ENCODE measurements around the gene C9orf152. TPM values are rescaled to one million over a fixed set of nuclear protein-coding genes. Genes with fewer than 3 reads are reported as not detected.
"Not testable (repeated sequence)": the region's sequence is repeated elsewhere in the genome, so short reads cannot be mapped to it uniquely, and the experiment has no call there.

C9orf152 gene
- total RNA-seq, 2 donors from 2014 or later = not detected

- intact Hi-C loops (cut with DNase I) = no loop called here
Observed at GRCh38 chr9:110220809-110221208, 12.8 kb upstream of the C9orf152 start.

GRCh38 chr9:110217656-110218099, 9.7 kb upstream of the C9orf152 start:
- intact Hi-C loops (cut with DNase I) = loop anchor here in 1 of 2 donors (5.0 to 10.0 kb wide), 2 partner anchors 35 to 633 kb away; no protein-coding TSS in a partner anchor
- no peak for DNase-seq (ENCODE audit: low spot score)

More at GRCh38 chr9:110220809-110221208, 12.8 kb upstream of the C9orf152 start:
- DNase-seq (ENCODE audit: low spot score) = no peak

GRCh38 chr9:110214586-110215355, 6.8 kb upstream of the C9orf152 start:
- DNase-seq (ENCODE audit: low spot score) = no peak
- intact Hi-C loops (cut with DNase I) = loop anchor here in 1 of 2 donors (5.0 to 10.0 kb wide), 2 partner anchors 32 to 630 kb away; no protein-coding TSS in a partner anchor

- intact Hi-C loops (cut with DNase I) = loop anchor here in 1 of 2 donors (10.0 kb wide), 1 partner anchor 629 kb away; no protein-coding TSS in a partner anchor
- no peak for DNase-seq (ENCODE audit: low spot score)
Observed at GRCh38 chr9:110214090-110214489, 6.1 kb upstream of the C9orf152 start.

- no peak for DNase-seq (ENCODE audit: low spot score)
- intact Hi-C loops (cut with DNase I) = loop anchor here in 1 of 2 donors (10.0 kb wide), 1 partner anchor 629 kb away; no protein-coding TSS in a partner anchor
Observed at GRCh38 chr9:110213413-110214044, 5.6 kb upstream of the C9orf152 start.

GRCh38 chr9:110207071-110207641, 803 bp downstream of the C9orf152 start:
- no peak for DNase-seq (ENCODE audit: low spot score)
- intact Hi-C loops (cut with DNase I) = no loop called here

- intact Hi-C loops (cut with DNase I) = no loop called here
- no peak for DNase-seq (ENCODE audit: low spot score)
Observed at GRCh38 chr9:110206389-110206788, 1.6 kb downstream of the C9orf152 start.

DNA sequence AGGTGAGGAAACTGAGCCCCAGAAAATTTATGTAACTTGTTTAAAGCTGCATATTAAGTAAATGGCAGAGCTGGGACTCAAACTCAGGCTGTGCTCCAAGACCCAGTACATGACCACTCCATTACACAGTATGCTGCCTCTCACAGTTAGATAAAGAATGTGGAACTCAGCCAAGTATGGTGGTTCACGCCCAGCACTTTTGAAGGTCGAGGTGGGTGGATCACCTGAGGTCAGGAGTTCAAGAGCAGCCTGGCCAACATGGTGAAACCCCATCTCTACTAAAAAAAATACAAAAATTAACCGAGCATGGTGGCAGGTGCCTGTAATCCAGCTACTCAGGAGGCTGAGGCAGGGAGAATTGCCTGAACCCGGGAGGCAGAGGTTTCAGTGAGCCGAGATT, 2.3 kb downstream of the C9orf152 start:
- intact Hi-C loops (cut with DNase I); DNase-seq (ENCODE audit: low spot score): not testable (repeated sequence)

DNA sequence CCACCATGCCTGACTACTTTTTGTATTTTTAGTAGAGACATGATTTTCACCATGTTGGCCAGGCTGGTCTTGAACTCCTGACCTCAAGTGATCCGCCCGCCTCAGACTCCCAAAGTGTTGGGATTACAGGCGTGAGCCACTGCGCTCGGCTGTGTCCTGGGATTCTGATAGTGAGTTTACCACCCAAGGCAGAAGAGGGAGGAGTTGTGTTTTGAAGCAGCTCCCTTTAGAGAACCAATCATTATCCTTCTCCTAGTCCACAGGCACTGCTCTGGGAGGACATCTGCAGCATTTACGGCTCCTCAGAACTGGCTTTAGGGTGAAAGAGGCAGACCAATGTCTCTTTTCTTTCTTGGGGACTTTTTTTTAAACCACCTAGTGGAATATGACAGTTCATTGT, 5.7 kb downstream of the C9orf152 start:
- no peak for DNase-seq (ENCODE audit: low spot score)
- intact Hi-C loops (cut with DNase I) = no loop called here

DNA sequence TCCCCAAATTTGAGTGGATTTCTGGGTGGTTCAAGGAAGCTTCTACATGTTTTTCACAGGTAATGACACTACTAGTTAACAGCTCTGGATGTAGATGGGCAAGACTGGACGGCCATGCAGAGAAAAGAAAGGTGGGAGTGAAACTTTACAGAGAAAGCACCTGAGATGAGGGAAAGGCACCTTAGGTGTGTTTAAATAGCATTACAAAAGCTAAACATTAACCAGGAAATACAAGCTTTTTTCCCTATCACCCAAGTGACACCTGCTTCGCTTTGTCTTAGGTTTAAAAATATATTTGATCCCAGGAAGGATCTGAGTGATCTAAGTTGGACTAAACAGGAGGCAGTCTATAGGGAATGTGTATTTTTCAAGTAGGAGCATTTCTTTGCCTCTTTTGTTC, 8.3 kb downstream of the C9orf152 start:
- intact Hi-C loops (cut with DNase I) = no loop called here
- no peak for DNase-seq (ENCODE audit: low spot score)

- intact Hi-C loops (cut with DNase I) = no loop called here
- no peak for DNase-seq (ENCODE audit: low spot score)
Observed at GRCh38 chr9:110198357-110198756, 9.6 kb downstream of the C9orf152 start.

DNA sequence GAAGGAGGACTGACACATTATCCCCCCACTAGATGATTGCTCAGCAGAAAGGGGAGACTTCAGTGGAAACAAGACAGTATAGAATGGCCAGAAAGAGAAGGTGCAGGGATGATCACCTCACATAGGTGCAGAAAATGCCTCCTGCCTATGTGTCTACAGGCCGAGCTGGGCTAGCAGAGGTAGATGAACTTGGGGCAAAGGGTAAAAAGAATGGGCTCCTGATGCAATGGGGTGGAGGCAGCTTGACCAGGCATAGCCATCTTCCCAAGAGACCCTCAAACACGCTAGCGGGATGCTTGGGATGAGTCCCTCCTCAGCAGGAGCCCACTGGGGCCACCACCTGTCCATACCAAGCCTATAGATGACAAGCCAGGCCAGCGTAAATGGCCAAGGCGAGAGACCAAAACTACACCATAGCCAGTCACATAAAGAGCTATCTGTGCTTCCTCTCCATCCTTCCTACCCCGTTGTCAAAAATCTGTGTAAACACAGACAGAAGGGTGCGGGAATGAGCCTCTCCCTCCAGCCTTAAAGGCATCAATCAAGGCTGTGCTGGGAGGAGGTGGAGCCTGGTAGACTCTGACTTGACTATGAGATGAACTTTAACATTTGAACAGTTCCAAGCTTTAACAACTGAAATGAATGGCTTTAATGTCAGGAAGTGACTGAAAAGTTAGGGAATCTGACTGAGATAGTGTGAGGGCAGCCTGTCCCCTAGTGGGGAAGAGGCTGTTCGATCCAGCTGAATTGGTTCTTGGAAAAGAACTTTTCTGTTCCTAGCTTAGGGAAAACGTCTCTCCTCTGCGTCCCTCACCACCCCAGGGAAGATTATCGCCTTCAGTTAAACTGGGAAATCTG, 10.4 kb downstream of the C9orf152 start:
- no peak for DNase-seq (ENCODE audit: low spot score)
- intact Hi-C loops (cut with DNase I) = no loop called here

- intact Hi-C loops (cut with DNase I); DNase-seq (ENCODE audit: low spot score): not testable (repeated sequence)
Observed at GRCh38 chr9:110196084-110196499, 11.9 kb downstream of the C9orf152 start.

DNA sequence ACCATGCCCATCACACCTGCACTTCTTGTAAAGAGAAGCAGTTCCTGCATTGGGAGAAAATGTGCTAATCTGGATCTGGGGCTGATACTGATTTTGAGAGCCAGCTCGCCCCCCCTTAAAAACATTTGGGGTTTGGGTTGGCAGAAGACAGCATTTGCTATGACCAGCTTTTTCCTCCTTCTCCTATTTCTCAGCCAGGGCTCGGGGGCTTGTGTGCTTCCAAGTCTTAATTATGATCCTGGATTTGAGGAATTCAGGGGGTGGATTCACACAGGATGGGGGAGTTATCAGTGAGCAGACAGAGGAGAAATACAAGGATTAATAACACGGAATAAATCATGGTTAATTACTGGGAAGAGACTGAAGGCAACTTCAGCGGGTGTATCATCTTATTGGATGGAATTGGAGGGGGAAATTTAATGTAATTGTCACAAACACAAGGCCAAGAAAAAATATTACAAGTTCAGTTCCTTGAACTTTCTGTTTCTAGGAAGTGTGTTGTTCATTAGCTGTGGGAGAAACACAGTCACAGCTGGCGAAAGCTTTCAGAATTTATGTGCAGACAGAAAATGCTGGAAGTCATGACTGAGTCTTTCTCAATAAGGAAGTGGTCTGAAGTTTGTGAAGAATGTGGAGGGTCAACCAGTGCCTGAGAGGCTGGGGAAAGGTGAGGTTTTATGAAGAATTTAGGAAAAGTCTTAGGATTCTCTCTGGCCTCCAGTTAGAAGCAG, 15.3 kb downstream of the C9orf152 start:
- intact Hi-C loops (cut with DNase I) = no loop called here
- no peak for DNase-seq (ENCODE audit: low spot score)

DNA sequence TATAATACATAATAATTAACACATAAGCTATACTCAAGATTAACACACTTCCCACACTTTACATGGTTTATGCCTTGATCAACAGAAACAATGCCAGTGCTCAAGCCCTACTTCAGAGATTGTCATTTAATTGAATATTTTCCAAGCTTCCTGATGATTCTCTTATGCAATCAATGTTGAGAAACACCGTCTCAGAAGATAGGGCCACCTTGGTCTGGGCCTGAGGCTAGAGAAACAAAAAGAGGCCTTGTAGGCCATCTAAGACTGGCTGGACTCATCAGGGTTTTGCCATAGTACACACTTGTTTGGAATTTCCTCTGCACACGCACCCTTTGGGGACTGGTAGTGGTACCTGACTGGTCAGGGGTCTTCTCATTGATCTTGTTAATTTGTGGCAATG, 16.3 kb downstream of the C9orf152 start:
- intact Hi-C loops (cut with DNase I) = no loop called here

DNA sequence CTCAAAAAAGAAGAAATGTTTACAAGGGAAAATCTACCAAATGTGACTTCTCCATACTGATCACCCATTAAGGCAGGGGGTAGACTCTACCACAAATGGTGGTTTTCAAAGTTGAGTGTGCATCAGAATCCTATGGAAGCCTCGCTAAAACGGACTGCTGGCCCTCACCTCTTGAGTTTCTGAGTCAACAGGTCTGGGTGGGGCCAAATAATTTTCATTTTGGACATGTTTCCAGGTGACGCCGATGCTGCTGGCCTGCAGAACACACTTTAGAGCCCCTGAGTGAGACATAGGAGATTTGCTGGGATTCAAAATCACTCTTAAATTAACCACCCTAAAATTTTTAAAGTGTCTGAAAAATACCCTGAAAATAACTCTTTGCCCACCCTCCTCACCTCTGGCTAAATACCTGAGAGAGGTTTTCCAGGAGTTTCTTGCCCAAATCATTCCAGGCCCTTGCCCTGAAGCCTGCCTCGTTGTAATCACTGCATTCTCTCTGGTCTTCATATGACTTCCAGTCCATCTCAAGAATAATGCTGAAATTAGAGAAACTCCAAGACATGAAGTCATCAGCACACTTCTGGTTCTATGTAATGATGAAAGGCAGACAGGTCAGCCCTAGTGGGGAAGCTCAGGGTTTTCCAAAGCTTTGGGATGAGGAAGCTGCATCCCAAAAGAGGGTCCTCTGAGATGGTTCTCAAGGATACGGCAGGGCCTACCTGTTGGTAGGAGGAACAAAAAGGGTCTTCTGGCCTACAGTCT, 18.2 kb downstream of the C9orf152 start:
- DNase-seq (ENCODE audit: low spot score) = no peak
- intact Hi-C loops (cut with DNase I) = no loop called here

More for the DNA sequence above, 16.3 kb downstream of the C9orf152 start:
- DNase-seq (ENCODE audit: low spot score) = no peak

DNA sequence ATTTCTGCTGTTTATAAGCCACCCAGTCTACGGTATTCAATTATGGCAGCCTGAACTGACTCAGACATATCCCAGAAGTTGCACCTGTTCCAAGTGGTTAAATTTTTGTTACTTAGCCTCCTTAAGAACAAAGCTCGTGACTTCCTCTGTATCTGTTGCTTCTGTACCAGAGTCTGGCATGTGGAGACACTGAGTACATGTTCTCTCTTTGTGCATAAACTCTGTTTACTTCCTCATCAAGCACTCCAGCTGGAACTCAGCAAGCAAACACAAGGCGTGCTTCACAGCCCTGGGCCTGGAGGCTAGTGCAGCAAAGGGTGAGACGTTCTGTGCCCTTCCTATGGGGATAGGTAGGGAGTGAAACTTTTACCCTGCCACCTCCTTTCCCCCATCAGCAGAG, 19.0 kb downstream of the C9orf152 start:
- intact Hi-C loops (cut with DNase I) = no loop called here
- DNase-seq (ENCODE audit: low spot score) = no peak

DNA sequence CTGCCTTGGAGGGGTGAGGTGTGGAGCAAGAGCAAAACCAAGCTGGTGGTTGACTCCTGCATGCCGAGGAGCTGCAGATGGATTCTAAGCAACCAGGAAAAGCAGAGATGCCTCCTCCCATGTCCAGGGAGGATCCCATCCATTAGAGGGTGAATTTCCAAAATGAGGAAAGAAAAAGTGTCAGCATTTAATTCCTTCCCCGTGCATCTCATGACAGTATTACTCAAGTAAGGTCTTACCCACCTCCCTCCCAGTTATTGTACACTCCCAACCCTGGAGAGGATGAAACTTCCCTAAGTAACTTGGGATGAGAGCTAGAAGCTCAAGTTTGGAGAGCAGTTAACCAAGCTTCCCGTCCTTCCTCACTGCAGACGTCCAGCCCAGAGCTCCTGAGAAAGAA, 19.9 kb downstream of the C9orf152 start:
- intact Hi-C loops (cut with DNase I) = no loop called here
- no peak for DNase-seq (ENCODE audit: low spot score)
